ENCODE measurements around the gene APPL1.
"Not testable (repeated sequence)": the region's sequence is repeated elsewhere in the genome, so short reads cannot be mapped to it uniquely, and the experiment has no call there.

The APPL1 gene

GRCh38 chr3:57288403-57288802 is 60.9 kb downstream of the APPL1 start:
- CTCF ChIA-PET = no interaction called here
- H3K4me3 Mint-ChIP-seq = no peak overlapping the region
- no peaks in the 10 kb centered on the region for H3K36me3 Mint-ChIP-seq
- H3K4me1 Mint-ChIP-seq = no peaks in the 10 kb centered on the region
- no peaks in the 10 kb centered on the region for H3K9me3 Mint-ChIP-seq
- peaks cover 13% of the 10 kb centered on the region for H3K27me3 Mint-ChIP-seq
- no peak for DNase-seq
- H3K27ac Mint-ChIP-seq = no peak overlapping the region

DNA sequence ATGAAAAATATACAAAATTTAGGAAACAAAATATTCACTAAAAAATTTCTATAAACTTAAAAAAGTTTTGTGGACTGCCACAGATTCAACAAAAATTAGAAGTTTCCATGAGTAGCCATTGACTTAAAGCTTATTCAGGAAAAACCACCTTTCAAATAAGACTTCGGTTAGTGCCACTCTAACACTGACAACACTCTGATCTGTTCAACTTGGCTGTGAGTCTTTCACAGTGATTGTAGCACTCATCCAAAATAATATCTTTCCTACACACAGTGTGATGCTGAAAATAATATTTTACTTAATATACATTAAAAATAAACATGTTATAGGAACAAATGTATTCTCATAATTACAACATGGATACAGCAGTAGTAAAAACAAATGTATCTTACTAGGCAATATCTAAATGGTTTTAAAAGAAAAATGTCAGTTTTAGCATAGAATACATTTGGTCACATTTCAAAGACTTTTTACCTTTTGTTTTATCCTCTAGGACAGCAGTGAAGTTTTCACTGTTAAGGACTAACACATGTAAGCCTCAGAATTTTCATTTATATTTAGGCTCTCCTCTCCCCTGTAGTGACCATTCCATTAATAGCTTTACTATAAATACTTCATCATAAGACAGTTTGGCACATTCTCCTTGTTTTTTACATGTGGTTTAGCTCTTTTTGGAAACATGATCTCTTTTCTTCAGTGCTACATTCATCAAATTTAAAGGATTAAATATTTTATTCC is 64.8 kb downstream of the APPL1 start, which contains the start of gene ASB14:
ASB14 (minus strand) TSS at position 527 of the 738 bp plus-strand sequence. CDS start 652 bp downstream, outside the sequence.
- Mint-ChIP-seq H3K4me3 (no peak within 1 kb of the TSS), H3K4me1 (no peaks in the 10 kb centered on the region), H3K9me3 (no peaks in the 10 kb centered on the region), H3K27ac (no peak within 1 kb of the TSS), H3K36me3 (no peaks in the 10 kb centered on the region), H3K27me3 (peaks cover 13% of the 10 kb centered on the region)
- no peak for DNase-seq
- CTCF ChIA-PET = no interaction called here

DNA sequence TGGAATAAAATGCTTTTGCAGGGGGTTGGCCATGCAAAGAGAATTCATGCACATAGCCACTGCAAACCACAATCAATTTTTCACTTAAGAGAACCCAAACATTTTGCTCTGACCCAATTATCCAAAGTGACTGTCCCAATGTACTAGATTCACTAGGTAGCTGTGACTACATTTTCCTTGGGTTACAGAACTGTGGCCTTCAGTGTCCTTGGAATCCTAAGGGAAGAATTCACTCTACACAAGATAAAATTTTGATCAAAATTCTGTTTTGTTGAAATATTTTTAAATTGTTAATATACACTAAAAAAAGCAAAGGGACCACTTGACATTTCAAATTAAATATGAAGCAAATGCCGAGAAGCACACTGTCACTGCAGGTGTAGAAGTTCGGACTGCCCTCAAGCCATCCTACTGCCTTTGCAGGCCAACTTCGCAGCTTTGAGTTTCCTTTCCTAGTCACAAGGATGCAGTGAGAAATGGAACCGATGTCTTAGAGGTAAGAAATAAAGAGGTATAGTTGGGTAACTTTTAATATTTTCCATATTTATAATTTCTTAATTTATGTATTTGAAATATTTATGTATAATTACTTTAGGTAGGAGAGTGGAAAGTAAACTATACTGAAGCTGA is 65.5 kb downstream of the APPL1 start:
- Mint-ChIP-seq H3K4me3 (no peak overlapping the region), H3K4me1 (no peaks in the 10 kb centered on the region), H3K9me3 (no peaks in the 10 kb centered on the region), H3K27me3 (peaks cover 14% of the 10 kb centered on the region), H3K27ac (no peak overlapping the region), H3K36me3 (no peaks in the 10 kb centered on the region)
- CTCF ChIA-PET = no interaction called here
- DNase-seq = no peak

GRCh38 chr3:57298041-57298440 is 70.5 kb downstream of the APPL1 start:
- no peaks in the 10 kb centered on the region for H3K9me3 Mint-ChIP-seq
- no peak overlapping the region for H3K4me3 Mint-ChIP-seq
- H3K27me3 Mint-ChIP-seq = peaks cover 23% of the 10 kb centered on the region
- no peak for DNase-seq
- CTCF ChIA-PET = no interaction called here
- H3K27ac Mint-ChIP-seq = no peak overlapping the region
- H3K4me1 Mint-ChIP-seq = no peaks in the 10 kb centered on the region
- H3K36me3 Mint-ChIP-seq = no peaks in the 10 kb centered on the region

DNA sequence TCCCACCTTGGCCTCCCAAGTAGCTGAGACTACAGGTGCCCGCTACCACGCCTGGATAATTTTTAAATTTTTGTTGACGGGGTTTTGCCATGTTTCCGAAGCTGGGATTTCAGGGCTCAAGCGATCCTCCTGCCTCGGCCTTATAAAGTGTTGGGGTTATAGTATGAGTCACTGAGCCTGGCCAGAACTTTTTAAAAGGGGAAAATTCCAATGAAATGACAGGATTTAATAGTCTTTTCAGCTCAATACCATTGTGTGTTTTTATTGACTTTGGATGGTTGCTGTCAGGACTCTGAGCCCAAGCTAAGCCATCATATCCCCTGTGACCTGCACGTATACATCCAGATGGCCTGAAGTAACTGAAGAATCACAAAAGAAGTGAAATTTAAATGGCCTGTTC is 76.0 kb downstream of the APPL1 start:
- H3K4me3 Mint-ChIP-seq, H3K4me1 Mint-ChIP-seq, H3K9me3 Mint-ChIP-seq, CTCF ChIA-PET, DNase-seq, H3K27ac Mint-ChIP-seq, H3K36me3 Mint-ChIP-seq: not testable (repeated sequence)
- H3K27me3 Mint-ChIP-seq = peaks cover 28% of the 10 kb centered on the region

- no peak for DNase-seq
- CTCF ChIA-PET = no interaction called here
- no peaks in the 10 kb centered on the region for H3K9me3 Mint-ChIP-seq
- no peaks in the 10 kb centered on the region for H3K4me1 Mint-ChIP-seq
- no peaks in the 10 kb centered on the region for H3K36me3 Mint-ChIP-seq
- no peak overlapping the region for H3K4me3 Mint-ChIP-seq
- H3K27ac Mint-ChIP-seq = no peak overlapping the region
- peaks cover 9% of the 10 kb centered on the region for H3K27me3 Mint-ChIP-seq
Measured at GRCh38 chr3:57309769-57310360, 82.3 kb downstream of the APPL1 start.

GRCh38 chr3:57314204-57314603 is 86.7 kb downstream of the APPL1 start:
- Mint-ChIP-seq H3K27me3 (peaks cover 6% of the 10 kb centered on the region), H3K36me3 (no peaks in the 10 kb centered on the region), H3K4me3 (no peak overlapping the region), H3K27ac (no peak overlapping the region), H3K4me1 (no peaks in the 10 kb centered on the region), H3K9me3 (no peaks in the 10 kb centered on the region)
- CTCF ChIA-PET = no interaction called here
- DNase-seq = no peak
